Heart left ventricle (tissue), 13 donors: ENCODE results near the gene CNFN.

ENCODE experiments used
- POLR2A ChIP-seq, 2 donors: fragments of 450-650 bp; IDR thresholded peaks; one replicate each; pipeline ENCODE4 v1.6.1; 2017; ENCODE audit warnings: antibody characterized with exemption in 2 of 2, mild to moderate bottlenecking in 2 of 2, moderate library complexity in 2 of 2
- TF ChIP-seq, protein P1 (sequence below), 12 donors: fragments of 200-600 bp; sonication (generic) in 4 of 12; IDR thresholded peaks; one replicate each; pipeline versions ENCODE4 v1.5.0 to v1.8.0; 2018 to 2022; ENCODE audit warnings: antibody characterized with exemption in 12 of 12, mild to moderate bottlenecking in 5 of 12
- donor health status: ischemic (EF 13 %, LVEDD 7.1; RV severe dilation, severe dysfunction).
- donor health status: DM: no; HTN: yes; CAD: no.
- donor health status: DM: no; HTN: no; CAD: no.
- donor health status: ischemic (EF 25% LVEDD 6.9; RV normal size, moderate dysfunction).
- donor health status: ischemic (EF 25% LVEDD 5.7; RV mildly dilated, moderate dysfunction).
- donor health status: ischemic (EF 35%, LVEDD 5.7; RV mildly dilated, moderate dysfunction).
- donor health status: nonischemic (EF 11% LVEDD 7.7; RV severe dilation, severe dysfunction).
- donor health status: DM: yes; HTN: yes; CAD: no.
- donor health status: PGD.
- donor health status: ischemic (EF 29% LVEDD 5.4; RV normal size, mild dysfunction).
- donor health status: nonischemic (EF 23%, LVEDD 6.1; RV moderate dilation, normal function).

DNA sequence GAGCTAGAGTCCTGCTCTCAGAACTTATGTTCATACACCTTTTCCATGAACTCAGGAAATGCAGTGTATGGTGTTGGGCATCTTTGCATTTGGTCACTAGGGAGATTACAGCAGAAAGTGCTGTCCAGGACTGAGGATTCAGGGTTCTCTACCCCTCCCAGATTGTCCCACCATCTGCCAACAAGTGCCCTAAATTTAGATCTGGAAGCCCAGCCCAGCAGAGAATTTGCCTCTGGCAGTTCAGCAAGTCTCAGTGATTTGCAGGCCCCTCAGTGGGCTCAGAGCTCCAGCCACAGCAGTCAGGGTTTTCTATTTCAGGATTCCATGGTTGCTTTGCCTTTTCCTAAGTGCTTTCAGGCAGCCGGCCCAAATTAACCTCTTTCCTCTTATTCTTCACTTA lies 23.4 kb downstream of the CNFN start:
- TF ChIP-seq POLR2A (IDR thresholded peaks at IDR 0.05): no peak
- TF ChIP-seq, protein P1, sequence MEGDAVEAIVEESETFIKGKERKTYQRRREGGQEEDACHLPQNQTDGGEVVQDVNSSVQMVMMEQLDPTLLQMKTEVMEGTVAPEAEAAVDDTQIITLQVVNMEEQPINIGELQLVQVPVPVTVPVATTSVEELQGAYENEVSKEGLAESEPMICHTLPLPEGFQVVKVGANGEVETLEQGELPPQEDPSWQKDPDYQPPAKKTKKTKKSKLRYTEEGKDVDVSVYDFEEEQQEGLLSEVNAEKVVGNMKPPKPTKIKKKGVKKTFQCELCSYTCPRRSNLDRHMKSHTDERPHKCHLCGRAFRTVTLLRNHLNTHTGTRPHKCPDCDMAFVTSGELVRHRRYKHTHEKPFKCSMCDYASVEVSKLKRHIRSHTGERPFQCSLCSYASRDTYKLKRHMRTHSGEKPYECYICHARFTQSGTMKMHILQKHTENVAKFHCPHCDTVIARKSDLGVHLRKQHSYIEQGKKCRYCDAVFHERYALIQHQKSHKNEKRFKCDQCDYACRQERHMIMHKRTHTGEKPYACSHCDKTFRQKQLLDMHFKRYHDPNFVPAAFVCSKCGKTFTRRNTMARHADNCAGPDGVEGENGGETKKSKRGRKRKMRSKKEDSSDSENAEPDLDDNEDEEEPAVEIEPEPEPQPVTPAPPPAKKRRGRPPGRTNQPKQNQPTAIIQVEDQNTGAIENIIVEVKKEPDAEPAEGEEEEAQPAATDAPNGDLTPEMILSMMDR (IDR thresholded peaks at IDR 0.05): no peak
